Urinary bladder (tissue), 4 donors: ENCODE data around the gene PKN1. TPM values are rescaled to one million over a fixed set of nuclear protein-coding genes. Genes with fewer than 3 reads are reported as not detected.

Experiments used
- DNase-seq: peaks from one replicate; pipeline ENCODE4 v3.0.0-alpha.2; 2015; ENCODE audit errors: extremely low spot score
- H3K27ac ChIP-seq: one replicate; pipeline ENCODE4 v1.5.1; 2013; ENCODE audit warnings: low read depth, mild to moderate bottlenecking, moderate library complexity
- H3K36me3 ChIP-seq: one replicate; pipeline ENCODE4 v1.6.1; 2013; ENCODE audit warnings: mild to moderate bottlenecking, moderate library complexity; ENCODE audit not compliant: insufficient read depth
- H3K4me1 ChIP-seq: one replicate; pipeline ENCODE4 v1.6.1; 2013; ENCODE audit warnings: mild to moderate bottlenecking, moderate library complexity; ENCODE audit not compliant: insufficient read depth
- H3K4me3 ChIP-seq: one replicate; pipeline ENCODE4 v1.5.1; 2013; ENCODE audit warnings: low read depth, low read length
- WGBS: extraction: QIAGEN DNeasy Blood & Tissue Kit; methylation state at CpG from one replicate; pipeline ENCODE4 v1.1.7; 2013; 5-methylcytosine and 5-hydroxymethylcytosine counted together
- polyA plus RNA-seq: library from polyadenylated mRNA; stranded (reverse); fragments of 200-250 nt; gene quantifications from one replicate; pipeline ENCODE4 v1.2.3, GENCODE V29; 2013
- total RNA-seq: library from RNA; depleted of rRNA; stranded (reverse); fragments of >200 nt; gene quantifications from one replicate; pipeline ENCODE4 v1.2.3, GENCODE V29; 2014
- donor health status: healthy with polysubstance abuse.
- donor health status: healthy.

The PKN1 gene
- total and polyA plus RNA-seq, 2 donors, result 39.4 to 94.5 TPM

DNA sequence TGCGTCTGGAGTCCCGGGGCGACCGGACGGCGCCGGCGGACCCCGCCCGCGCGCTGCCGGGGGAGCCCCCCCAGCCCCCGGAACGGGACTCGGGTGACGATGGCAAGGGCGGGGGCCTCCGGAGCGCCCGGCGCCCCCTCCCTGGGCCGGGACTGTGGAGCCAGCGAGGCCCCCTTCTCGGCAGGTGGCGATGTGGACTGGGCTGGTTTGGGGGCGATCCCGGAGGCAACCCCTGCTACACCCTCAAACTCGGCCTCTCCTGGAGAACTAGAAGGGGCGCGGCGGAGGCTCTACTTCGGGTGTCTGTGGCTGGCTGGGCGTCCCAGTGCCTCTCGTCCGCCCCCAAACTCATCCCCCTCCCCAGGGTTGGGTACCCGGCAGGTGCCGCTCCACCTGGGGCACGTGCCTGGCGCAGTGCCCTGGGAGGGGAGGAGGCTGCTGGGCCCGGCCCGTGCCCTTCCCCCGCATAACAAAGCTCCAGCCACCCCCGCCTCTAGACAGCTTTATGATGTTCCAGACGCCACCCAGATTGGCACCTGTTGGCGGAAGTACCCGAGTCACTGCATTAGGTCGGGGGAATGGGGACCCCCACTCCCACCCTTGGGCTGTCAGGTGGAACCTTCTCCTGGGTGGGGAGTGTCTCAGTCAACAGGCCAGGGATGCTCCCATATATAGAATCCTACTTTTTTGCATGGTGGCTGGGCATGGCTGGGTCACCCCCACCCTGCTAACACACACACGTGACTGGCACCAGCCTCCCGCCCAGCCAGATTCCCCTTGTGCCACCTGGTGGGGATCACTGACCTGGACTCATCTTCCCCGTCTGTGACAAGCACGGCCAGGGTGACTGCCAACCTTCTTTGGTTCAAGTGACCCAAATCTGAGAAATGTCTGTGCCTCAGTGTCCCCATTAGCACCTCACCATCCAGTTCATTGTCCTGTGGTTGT, 722 bp downstream of the PKN1 start:
- Histone ChIP-seq H3K36me3 (no peaks in the 10 kb centered on the region), H3K4me3 (peak overlapping the region; percentile 98), H3K27ac (peak overlapping the region; percentile 68), H3K4me1 (no peaks in the 10 kb centered on the region)
- WGBS, result 2% methylated on average over 52 of the region's 52 CpGs
- DNase-seq, result no peak

DNA sequence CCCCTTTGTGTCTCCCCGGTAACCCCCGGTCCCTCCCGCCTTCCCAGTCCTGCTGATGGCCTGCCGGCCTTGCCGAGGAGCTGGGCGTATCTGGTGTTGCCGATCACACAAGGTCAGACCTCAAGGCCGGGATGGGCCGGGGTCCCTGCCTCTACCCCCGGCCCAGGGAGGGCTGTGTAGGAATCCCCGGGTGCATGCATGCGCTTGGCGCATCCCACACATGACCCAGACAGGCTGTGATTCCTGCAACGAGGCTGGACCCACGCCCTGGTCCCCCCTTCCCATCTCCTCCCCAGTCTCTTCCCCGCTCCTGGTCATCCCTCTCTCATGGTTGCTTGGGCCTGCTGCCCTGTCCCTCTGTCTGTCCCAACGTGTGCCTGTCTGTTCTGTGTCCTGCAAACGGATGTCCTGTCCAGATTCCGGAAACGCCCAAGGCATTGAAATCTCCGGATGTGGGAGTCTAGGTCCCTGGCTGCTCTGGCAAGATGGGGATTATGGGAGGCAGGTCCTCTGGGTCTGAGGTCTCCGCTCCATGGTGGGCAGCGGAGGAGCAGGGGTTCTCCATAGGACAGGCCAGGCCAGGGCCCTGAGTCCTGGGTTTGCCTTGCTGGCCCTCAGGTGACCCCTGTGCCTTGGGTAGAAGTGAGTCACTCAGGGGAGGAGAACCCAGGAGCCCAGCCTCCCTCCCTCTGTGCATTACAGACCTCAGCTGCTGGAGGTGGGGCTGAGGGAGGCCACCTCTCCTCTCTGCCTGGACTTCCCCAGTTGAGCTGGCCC, 1.6 kb downstream of the PKN1 start:
- peak overlapping the region; percentile 98 for H3K4me3 ChIP-seq
- H3K27ac ChIP-seq, result peak overlapping the region; percentile 13
- no peaks in the 10 kb centered on the region for H3K4me1 ChIP-seq
- no peak for DNase-seq
- H3K36me3 ChIP-seq, result no peaks in the 10 kb centered on the region
- WGBS, result 43% methylated on average over 23 of the region's 23 CpGs

DNA sequence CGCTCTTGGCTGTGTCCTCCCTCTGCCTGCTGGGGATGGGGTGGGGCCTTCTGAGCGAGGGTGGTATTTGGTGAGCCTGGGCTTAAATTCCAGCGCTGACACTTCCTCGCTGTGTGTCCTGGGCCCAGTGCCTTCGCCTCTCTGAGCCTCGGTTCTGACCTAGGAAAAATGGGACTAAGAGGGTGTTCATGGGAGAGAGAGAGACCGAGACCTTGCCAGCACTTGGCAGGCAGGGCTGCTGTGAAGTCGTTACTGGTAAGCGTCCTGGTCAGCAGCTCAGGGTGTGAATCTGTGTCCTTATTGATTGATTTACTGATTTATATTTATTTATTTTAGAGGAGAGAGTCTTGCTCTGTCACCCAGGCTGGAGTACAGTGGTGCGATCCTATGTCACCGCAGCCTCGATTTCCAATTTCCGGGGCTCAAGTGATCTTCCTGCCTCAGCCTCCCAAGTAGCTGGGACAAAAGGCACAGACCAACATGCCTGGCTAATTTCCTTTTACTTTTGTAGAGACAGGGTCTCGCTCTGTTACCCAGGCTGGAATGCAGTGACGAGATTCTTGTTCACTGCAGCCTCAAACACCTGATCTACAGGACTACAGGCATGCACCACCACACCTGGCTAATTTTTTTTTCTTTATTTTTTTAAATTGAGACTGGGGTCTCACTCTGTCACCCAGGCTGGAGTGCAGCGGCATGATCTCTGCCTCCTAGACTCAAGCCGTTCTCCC, 2.4 kb downstream of the PKN1 start:
- no peak for DNase-seq
- no peaks in the 10 kb centered on the region for H3K4me1 ChIP-seq
- no peaks in the 10 kb centered on the region for H3K36me3 ChIP-seq
- H3K27ac ChIP-seq, result no peak overlapping the region
- H3K4me3 ChIP-seq, result no peak overlapping the region
- WGBS, result 65% methylated on average over 17 of the region's 17 CpGs

DNA sequence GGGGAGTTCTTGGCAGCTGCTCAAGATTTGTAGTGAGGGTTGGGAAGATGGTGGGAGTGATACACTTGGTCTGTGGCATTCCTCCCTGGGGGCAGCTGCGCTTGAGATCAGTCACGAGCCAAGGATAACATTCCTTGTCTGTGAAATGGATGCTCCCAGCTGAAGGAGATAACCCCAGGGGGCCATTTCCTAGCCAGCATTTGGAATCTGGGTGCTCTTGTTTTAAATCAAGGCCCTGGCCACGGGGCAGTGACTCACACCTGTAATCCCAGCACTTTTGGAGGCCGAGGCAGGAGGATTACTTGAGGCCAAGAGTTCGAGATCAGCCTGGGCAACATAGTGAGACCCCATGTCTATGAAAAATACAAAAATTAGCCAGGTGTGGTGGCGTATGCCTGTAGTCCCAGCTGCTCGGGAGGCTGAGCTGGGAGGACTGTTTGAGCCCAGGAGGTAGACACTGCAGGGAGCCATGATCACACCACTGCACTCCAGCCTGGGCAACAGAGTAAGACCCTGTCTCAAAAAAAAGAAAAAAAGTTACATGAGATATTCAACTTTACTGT, 4.6 kb downstream of the PKN1 start:
- Histone ChIP-seq H3K4me3 (no peak overlapping the region), H3K4me1 (no peaks in the 10 kb centered on the region), H3K36me3 (no peaks in the 10 kb centered on the region), H3K27ac (no peak overlapping the region)
- 91% methylated on average over 7 of the region's 7 CpGs for WGBS
- DNase-seq, result no peak

DNA sequence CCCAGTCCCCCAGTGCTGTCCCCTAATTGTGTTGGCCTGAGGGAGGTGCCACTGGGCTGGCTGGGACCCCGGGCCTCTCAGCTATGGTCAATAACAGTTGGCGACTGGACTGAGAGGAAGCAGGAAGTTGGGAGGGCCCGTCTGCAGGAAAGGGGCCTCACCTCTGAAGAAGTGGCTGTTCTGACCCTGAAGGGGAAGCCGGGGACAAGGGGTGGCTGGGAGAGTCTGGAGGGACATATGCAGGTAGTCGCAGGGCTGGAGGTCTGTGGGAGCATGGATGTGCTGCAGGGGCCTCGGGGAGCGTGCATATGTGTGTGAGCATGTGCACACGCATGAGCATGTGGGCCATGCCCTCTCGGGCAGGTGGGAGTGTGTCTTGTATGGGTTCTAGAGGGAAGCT, 5.9 kb downstream of the PKN1 start:
- DNase-seq, result no peak
- 65% methylated on average over 9 of the region's 9 CpGs for WGBS
- no peak overlapping the region for H3K4me3 ChIP-seq
- no peak overlapping the region for H3K27ac ChIP-seq
- H3K4me1 ChIP-seq, result no peaks in the 10 kb centered on the region
- no peaks in the 10 kb centered on the region for H3K36me3 ChIP-seq

DNA sequence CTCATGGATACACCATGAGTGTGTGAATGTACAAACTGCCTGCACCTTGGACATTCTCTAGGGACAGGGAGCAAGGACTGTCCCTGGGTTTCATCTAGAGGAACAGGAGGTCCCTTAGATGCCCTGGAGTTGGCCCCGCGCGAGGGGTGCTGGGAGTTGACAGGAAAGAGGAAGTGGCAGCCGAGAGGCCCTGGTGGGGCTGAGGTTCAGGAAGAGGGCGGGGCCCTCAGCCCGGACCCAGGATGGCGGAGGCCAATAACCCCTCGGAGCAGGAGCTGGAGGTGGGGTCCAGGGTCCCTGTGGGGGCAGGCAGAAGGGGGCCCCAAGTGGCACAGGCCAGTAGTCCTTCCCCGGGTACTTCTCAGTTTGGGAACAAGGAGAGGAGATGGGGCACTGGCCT, 6.9 kb downstream of the PKN1 start:
- DNase-seq, result no peak
- H3K36me3 ChIP-seq, result no peaks in the 10 kb centered on the region
- peak overlapping the region; percentile 47 for H3K27ac ChIP-seq
- peak overlapping the region; percentile 20 for H3K4me3 ChIP-seq
- WGBS, result 33% methylated on average over 9 of the region's 9 CpGs
- no peaks in the 10 kb centered on the region for H3K4me1 ChIP-seq

DNA sequence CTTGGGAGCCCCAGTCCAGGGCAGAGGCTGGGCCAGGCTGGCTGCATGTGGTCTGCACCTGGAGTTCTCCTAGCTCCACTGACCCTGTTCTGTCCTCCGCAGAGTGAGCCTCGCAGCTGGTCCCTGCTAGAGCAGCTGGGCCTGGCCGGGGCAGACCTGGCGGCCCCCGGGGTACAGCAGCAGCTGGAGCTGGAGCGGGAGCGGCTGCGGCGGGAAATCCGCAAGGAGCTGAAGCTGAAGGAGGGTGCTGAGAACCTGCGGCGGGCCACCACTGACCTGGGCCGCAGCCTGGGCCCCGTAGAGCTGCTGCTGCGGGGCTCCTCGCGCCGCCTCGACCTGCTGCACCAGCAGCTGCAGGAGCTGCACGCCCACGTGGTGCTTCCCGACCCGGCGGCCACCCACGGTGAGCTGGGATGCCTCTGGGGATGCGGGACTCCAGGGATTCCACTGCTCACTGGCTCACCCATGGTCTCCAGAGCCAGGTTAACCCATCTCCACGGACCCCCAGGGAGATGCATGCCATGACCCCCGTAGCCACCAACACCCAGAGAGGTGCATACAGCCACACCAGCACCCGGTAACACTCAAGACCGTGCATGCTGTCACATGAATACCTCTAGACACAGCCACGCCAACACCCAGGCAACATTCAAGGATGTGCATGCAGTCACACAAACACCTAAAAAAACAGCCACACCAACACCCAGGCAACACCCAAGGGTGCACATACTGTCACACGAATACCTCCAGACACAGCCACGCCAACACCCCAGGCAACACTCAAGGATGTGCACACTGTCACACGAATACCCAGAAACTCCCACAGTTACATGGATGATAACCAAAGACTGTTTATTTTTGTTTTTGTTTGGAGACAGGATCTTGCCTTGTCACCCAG, 8.2 kb downstream of the PKN1 start:
- H3K4me3 ChIP-seq, result no peak overlapping the region
- no peaks in the 10 kb centered on the region for H3K36me3 ChIP-seq
- DNase-seq, result no peak
- H3K4me1 ChIP-seq, result no peaks in the 10 kb centered on the region
- no peak overlapping the region for H3K27ac ChIP-seq
- 83% methylated on average over 34 of the region's 34 CpGs for WGBS

DNA sequence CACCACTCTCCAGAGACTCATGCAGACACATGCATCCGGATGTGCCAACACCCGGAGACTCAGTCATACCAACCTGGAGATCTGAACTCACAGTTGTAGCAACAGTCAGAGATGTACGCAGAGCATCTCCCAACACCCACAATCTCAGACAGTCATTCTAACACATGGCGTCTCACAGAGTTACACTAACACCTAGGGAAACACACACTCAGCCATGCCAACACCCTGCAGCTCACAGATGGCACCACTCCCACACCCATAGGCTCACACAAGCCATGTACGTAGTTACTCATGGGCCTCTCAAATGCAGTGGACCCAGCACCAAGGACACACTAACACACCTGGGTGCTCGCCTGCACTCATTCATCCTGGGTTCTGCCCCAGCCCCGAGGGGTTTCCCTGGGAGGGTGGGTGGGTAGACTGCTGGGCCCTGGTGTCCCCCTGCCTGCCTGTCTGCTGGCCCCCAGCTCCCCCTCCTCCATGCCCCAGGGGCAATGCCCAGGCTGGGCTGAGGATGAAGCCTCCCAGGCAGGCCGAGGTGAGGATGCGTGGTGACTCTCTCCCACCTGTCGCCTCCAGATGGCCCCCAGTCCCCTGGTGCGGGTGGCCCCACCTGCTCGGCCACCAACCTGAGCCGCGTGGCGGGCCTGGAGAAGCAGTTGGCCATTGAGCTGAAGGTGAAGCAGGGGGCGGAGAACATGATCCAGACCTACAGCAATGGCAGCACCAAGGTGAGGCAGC, 10.0 kb downstream of the PKN1 start:
- Histone ChIP-seq H3K4me1 (no peaks in the 10 kb centered on the region), H3K27ac (no peak overlapping the region), H3K36me3 (no peaks in the 10 kb centered on the region), H3K4me3 (no peak overlapping the region)
- no peak for DNase-seq
- 91% methylated on average over 16 of the region's 16 CpGs for WGBS

DNA sequence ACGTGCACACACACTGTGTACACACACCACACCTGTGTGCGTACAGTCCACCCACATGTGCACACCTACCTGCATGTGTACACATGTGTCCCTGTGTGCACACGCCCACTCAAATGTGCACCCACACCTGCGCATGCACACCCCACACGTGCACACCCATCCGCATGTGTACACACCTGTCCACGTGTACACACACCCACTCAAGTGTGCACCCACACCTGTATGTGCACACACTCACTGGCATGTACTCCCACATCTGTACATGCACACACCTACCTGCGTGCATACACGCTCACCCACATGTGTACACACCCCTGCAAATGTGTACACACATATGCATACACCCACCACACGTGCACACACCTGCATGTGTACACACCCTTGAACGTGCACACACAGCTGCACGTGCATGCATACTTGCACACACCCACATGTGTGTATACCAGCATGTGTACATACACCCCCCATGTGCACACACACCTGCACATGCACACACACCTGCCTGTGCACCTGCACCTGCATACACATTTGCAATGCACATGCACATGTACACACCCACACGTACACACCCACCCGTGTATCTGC, 10.6 kb downstream of the PKN1 start:
- Histone ChIP-seq H3K27ac (no peak overlapping the region), H3K4me1 (no peaks in the 10 kb centered on the region), H3K36me3 (no peaks in the 10 kb centered on the region), H3K4me3 (no peak overlapping the region)
- WGBS, result 95% methylated on average over 14 of the region's 14 CpGs
- DNase-seq, result no peak

DNA sequence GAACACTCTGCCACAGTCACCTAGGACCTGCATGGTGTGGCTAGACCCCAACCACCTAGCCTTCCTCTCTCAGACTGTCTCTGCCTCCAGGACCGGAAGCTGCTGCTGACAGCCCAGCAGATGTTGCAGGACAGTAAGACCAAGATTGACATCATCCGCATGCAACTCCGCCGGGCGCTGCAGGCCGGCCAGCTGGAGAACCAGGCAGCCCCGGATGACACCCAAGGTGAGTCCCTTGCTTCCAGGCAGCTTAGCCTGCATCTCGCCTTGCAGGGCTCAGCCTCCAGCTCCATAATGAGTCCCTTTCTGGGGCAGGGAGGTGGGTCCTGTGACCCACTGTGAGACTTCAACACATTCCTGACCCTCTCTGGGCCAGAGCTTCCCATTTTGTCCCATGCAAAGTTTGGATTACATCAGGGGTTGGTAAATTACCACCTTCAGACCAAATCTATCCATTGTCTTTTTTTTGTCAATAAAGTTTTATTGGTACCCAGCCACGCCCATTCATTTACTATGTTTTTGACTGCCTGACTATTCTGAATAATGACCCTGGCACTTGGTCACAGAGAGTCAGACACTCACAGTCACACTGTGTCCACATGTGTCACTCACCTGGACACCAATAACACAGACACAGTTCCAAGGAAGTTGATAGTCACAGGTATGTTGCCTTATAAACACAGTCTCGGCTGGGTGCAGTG, 13.4 kb downstream of the PKN1 start:
- 95% methylated on average over 10 of the region's 10 CpGs for WGBS
- DNase-seq, result no peak
- Histone ChIP-seq H3K4me3 (no peak overlapping the region), H3K27ac (no peak overlapping the region), H3K4me1 (no peaks in the 10 kb centered on the region), H3K36me3 (peaks cover 2% of the 10 kb centered on the region)

DNA sequence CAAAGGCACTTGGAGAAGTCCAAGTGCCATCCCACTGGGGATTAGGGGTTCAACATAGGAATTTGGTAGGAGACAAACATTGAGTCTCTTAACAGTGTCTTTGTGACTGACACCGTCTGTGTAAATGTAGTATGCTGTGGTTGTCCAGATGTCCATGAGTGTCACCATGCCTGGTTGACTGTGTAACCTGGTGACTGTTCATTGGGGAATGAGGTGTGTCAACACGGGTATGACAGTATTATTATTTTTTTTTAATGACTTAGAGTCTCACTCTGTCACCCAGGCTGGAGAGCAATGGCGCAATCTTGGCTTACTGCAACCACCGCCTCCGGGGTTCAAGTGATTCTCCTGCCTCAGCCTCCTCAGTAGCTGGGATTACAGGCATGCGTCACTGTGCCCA, 16.2 kb downstream of the PKN1 start:
- Histone ChIP-seq H3K27ac (no peak overlapping the region), H3K4me3 (no peak overlapping the region), H3K4me1 (no peaks in the 10 kb centered on the region), H3K36me3 (peaks cover 2% of the 10 kb centered on the region)
- no peak for DNase-seq
- 94% methylated on average over 6 of the region's 6 CpGs for WGBS
